Prostate gland (tissue), 2 donors: ENCODE data around the gene DNAH14.

ENCODE experiments used
- POLR2A ChIP-seq: fragments of 450-650 bp; IDR thresholded peaks from one replicate; pipeline ENCODE4 v1.6.1; 2016; ENCODE audit warnings: antibody characterized with exemption, mild to moderate bottlenecking
- TF ChIP-seq, protein P1 (sequence below), 4 experiments: fragments of 200-600 bp in 2 of 4; fragments of 450-650 bp in 2 of 4; sonication (generic) in 2 of 4; IDR thresholded peaks; 1 replicate in 3 of 4; 2 replicates in 1 of 4; pipeline ENCODE4 v1.5.1; 2016 to 2019; ENCODE audit warnings: antibody characterized with exemption in 4 of 4, mild to moderate bottlenecking in 2 of 4, moderate library complexity in 2 of 4

DNA sequence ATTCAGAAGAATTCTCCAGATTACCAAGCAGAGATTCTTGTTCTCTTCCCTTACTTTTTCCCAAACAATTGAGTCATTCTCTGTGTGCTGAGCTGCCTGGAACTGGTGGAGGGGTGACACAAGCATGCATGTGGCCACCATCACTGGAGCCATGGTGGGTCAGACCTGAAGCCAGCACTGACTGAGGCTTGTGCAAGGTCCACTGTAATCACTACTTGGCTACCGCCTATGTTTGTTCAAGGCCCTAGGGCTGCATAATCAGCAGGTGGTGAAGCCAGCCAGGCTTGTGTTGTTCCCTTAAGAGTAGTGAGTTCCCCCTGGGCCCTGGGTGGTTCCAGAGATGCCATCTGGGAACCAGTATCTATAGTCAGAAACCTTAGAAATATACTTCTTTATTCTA is 183.8 kb downstream of the DNAH14 start:
- no peak for TF ChIP-seq POLR2A
- TF ChIP-seq, protein P1, sequence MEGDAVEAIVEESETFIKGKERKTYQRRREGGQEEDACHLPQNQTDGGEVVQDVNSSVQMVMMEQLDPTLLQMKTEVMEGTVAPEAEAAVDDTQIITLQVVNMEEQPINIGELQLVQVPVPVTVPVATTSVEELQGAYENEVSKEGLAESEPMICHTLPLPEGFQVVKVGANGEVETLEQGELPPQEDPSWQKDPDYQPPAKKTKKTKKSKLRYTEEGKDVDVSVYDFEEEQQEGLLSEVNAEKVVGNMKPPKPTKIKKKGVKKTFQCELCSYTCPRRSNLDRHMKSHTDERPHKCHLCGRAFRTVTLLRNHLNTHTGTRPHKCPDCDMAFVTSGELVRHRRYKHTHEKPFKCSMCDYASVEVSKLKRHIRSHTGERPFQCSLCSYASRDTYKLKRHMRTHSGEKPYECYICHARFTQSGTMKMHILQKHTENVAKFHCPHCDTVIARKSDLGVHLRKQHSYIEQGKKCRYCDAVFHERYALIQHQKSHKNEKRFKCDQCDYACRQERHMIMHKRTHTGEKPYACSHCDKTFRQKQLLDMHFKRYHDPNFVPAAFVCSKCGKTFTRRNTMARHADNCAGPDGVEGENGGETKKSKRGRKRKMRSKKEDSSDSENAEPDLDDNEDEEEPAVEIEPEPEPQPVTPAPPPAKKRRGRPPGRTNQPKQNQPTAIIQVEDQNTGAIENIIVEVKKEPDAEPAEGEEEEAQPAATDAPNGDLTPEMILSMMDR (IDR thresholded peaks at IDR 0.05) = no peak
